HFFc6 (cell line): ENCODE measurements around the gene KCNQ2. TPM values are rescaled to one million over a fixed set of nuclear protein-coding genes. Genes with fewer than 3 reads are reported as not detected.

Experiments used
- DNase-seq: peaks from one replicate; pipeline ENCODE4 v3.0.0-alpha.2; 2018
- H3K27ac Mint-ChIP-seq: 2 replicates; pipeline ENCODE4 v1.8.0; 2020; ENCODE audit warnings: mild to moderate bottlenecking, mixed read lengths
- H3K27me3 Mint-ChIP-seq: 2 replicates; pipeline ENCODE4 v1.8.0; 2021; ENCODE audit warnings: mild to moderate bottlenecking, moderate library complexity, mixed read lengths; ENCODE audit not compliant: insufficient read depth
- H3K36me3 Mint-ChIP-seq: 2 replicates; pipeline ENCODE4 v1.8.0; 2021; ENCODE audit warnings: low read depth, mixed read lengths
- H3K4me1 Mint-ChIP-seq: 2 replicates; pipeline ENCODE4 v1.8.0; 2020; ENCODE audit warnings: low read depth, mixed read lengths
- H3K4me3 Mint-ChIP-seq: 2 replicates; pipeline ENCODE4 v1.8.0; 2020; ENCODE audit warnings: mild to moderate bottlenecking, moderate library complexity, mixed read lengths
- H3K9me3 Mint-ChIP-seq: 2 replicates; pipeline ENCODE4 v1.8.0; 2020; ENCODE audit warnings: mild to moderate bottlenecking, mixed read lengths
- CTCF ChIP-seq: fragments of 200-600 bp; sonication (generic); IDR thresholded peaks from 2 replicates; pipeline ENCODE4 v1.5.0; 2021; ENCODE audit warnings: antibody characterized with exemption, mild to moderate bottlenecking
- total RNA-seq, 6 experiments: library from RNA; stranded (reverse); fragmentation: NEBNext Ultra II Directional; extraction: Animal tissue kit (Norgen Biotek cat#: 25700); gene quantifications; 2 replicates in 1 of 6; 3 replicates in 5 of 6; pipeline ENCODE4 v1.2.3, GENCODE V29; 2021

KCNQ2 gene
- total RNA-seq, 6 experiments from 2014 or later = not detected

- no peaks in the 10 kb centered on the region for H3K36me3 Mint-ChIP-seq
- no peak overlapping the region for H3K4me3 Mint-ChIP-seq
- no peaks in the 10 kb centered on the region for H3K9me3 Mint-ChIP-seq
- no peaks in the 10 kb centered on the region for H3K4me1 Mint-ChIP-seq
- DNase-seq = no peak
- TF ChIP-seq CTCF = no peak
- peaks cover 12% of the 10 kb centered on the region for H3K27me3 Mint-ChIP-seq
- no peak overlapping the region for H3K27ac Mint-ChIP-seq
Observed at GRCh38 chr20:63402860-63403220, 69.6 kb downstream of the KCNQ2 start.

GRCh38 chr20:63402181-63402859, 70.1 kb downstream of the KCNQ2 start:
- Mint-ChIP-seq H3K27ac (no peak overlapping the region), H3K4me3 (no peak overlapping the region)

GRCh38 chr20:63401384-63402110, 70.9 kb downstream of the KCNQ2 start:
- DNase-seq = no peak
- no peak overlapping the region for H3K27ac Mint-ChIP-seq
- TF ChIP-seq CTCF = no peak
- no peaks in the 10 kb centered on the region for H3K9me3 Mint-ChIP-seq
- no peaks in the 10 kb centered on the region for H3K4me1 Mint-ChIP-seq
- peaks cover 13% of the 10 kb centered on the region for H3K27me3 Mint-ChIP-seq
- no peak overlapping the region for H3K4me3 Mint-ChIP-seq
- H3K36me3 Mint-ChIP-seq = no peaks in the 10 kb centered on the region

More at GRCh38 chr20:63402181-63402859, 70.1 kb downstream of the KCNQ2 start:
- Mint-ChIP-seq H3K9me3 (no peaks in the 10 kb centered on the region), H3K36me3 (no peaks in the 10 kb centered on the region), H3K27me3 (peaks cover 12% of the 10 kb centered on the region), H3K4me1 (no peaks in the 10 kb centered on the region)
- no peak for DNase-seq
- no peak for TF ChIP-seq CTCF

- TF ChIP-seq CTCF = no peak
- no peaks in the 10 kb centered on the region for H3K4me1 Mint-ChIP-seq
- no peak overlapping the region for H3K4me3 Mint-ChIP-seq
- H3K9me3 Mint-ChIP-seq = no peaks in the 10 kb centered on the region
- no peak overlapping the region for H3K27ac Mint-ChIP-seq
- no peak for DNase-seq
- H3K36me3 Mint-ChIP-seq = no peaks in the 10 kb centered on the region
- peaks cover 15% of the 10 kb centered on the region for H3K27me3 Mint-ChIP-seq
Observed at GRCh38 chr20:63400486-63401210, 71.8 kb downstream of the KCNQ2 start.

- no peaks in the 10 kb centered on the region for H3K4me1 Mint-ChIP-seq
- no peaks in the 10 kb centered on the region for H3K36me3 Mint-ChIP-seq
- no peak overlapping the region for H3K27ac Mint-ChIP-seq
Observed at GRCh38 chr20:63399596-63400375, 72.7 kb downstream of the KCNQ2 start.

More at GRCh38 chr20:63399596-63400375, 72.7 kb downstream of the KCNQ2 start:
- Mint-ChIP-seq H3K4me3 (no peak overlapping the region), H3K9me3 (no peaks in the 10 kb centered on the region), H3K27me3 (peaks cover 15% of the 10 kb centered on the region)
- TF ChIP-seq CTCF = no peak
- no peak for DNase-seq
